IPS-20b (cell line): ENCODE data around the gene ZNF565.
"Not testable (repeated sequence)": the region's sequence is repeated elsewhere in the genome, so short reads cannot be mapped to it uniquely, and the experiment has no call there.

Experiments
- H3K27ac ChIP-seq: one replicate; pipeline ENCODE4 v1.5.1; 2013; ENCODE audit warnings: low read length
- H3K27me3 ChIP-seq: 2 replicates; pipeline ENCODE4 v1.6.1; 2013; ENCODE audit warnings: mild to moderate bottlenecking, low read length, inconsistent platforms; ENCODE audit not compliant: insufficient read depth
- H3K36me3 ChIP-seq: 2 replicates; pipeline ENCODE4 v1.6.1; 2013; ENCODE audit warnings: low read depth, mild to moderate bottlenecking, inconsistent platforms, low read length, moderate library complexity; ENCODE audit not compliant: insufficient read depth
- H3K4me1 ChIP-seq: 2 replicates; pipeline ENCODE4 v1.6.1; 2013; ENCODE audit warnings: mild to moderate bottlenecking, control low read depth, inconsistent platforms, low read length, moderate library complexity; ENCODE audit not compliant: insufficient read depth
- H3K4me3 ChIP-seq: 2 replicates; pipeline ENCODE4 v1.5.1; 2013; ENCODE audit warnings: mild to moderate bottlenecking, low read length, inconsistent platforms
- H3K9ac ChIP-seq: 2 replicates; pipeline ENCODE4 v1.6.1; 2013; ENCODE audit warnings: low read depth, mild to moderate bottlenecking, inconsistent platforms, low read length, moderate library complexity
- H3K9me3 ChIP-seq: 2 replicates; pipeline ENCODE4 v1.6.1; 2013; ENCODE audit warnings: mild to moderate bottlenecking, low read depth, low read length, inconsistent platforms; ENCODE audit not compliant: insufficient read depth

The ZNF565 gene

GRCh38 chr19:36245210-36246005 is 30.9 kb upstream of the ZNF565 start:
- H3K27me3 ChIP-seq = no peaks in the 10 kb centered on the region
- peak overlapping the region; percentile 18; the same call in 1 of the 2 replicates for H3K4me3 ChIP-seq
- H3K27ac ChIP-seq = no peak overlapping the region
- H3K9ac ChIP-seq = no peak overlapping the region
- H3K9me3 ChIP-seq = no peaks in the 10 kb centered on the region
- no peaks in the 10 kb centered on the region for H3K36me3 ChIP-seq
- H3K4me1 ChIP-seq = peaks cover 17% of the 10 kb centered on the region

GRCh38 chr19:36244066-36244465 is 29.6 kb upstream of the ZNF565 start:
- Histone ChIP-seq H3K4me3 (no peak overlapping the region), H3K27ac (no peak overlapping the region), H3K27me3 (no peaks in the 10 kb centered on the region), H3K9me3 (no peaks in the 10 kb centered on the region), H3K4me1 (peaks cover 17% of the 10 kb centered on the region), H3K36me3 (peaks cover 4% of the 10 kb centered on the region; the same call in 1 of the 2 replicates), H3K9ac (no peak overlapping the region)

DNA sequence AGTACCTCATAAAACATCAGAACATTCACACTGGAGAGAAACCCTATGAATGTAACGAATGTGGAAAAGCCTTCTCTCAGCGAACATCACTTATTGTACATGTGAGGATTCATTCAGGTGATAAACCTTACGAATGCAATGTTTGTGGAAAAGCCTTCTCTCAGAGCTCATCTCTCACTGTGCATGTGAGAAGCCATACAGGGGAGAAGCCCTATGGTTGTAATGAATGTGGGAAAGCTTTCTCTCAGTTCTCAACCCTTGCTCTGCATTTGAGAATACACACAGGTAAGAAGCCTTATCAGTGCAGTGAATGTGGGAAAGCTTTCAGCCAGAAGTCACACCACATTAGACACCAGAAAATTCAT is 22.5 kb upstream of the ZNF565 start:
- peaks cover 73% of the 10 kb centered on the region for H3K36me3 ChIP-seq
- no peak overlapping the region for H3K9ac ChIP-seq
- peaks cover 7% of the 10 kb centered on the region; the same call in 1 of the 2 replicates for H3K4me1 ChIP-seq
- no peak overlapping the region for H3K4me3 ChIP-seq
- H3K27ac ChIP-seq = no peak overlapping the region
- peaks cover 13% of the 10 kb centered on the region for H3K9me3 ChIP-seq
- H3K27me3 ChIP-seq = no peaks in the 10 kb centered on the region

DNA sequence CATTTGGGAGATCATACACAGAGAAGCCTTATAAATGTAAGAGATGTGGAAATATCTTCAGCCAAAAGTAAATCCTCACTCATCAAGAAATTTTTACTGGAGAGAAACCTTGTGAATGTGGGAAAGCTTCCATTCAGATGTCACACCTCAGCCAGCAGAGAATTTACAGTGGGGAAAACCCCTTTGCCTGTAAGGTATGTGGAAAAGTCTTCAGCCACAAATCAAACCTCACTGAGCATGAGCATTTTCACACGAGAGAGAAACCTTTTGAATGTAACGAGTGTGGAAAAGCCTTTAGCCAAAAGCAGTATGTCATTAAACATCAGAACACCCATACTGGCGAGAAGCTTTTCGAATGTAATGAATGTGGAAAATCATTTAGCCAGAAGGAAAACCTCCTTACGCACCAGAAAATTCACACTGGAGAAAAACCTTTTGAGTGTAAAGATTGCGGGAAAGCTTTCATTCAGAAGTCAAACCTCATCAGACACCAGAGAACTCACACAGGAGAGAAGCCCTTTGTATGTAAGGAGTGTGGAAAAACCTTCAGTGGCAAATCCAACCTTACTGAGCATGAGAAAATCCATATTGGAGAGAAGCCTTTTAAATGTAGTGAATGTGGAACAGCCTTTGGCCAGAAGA is 22.0 kb upstream of the ZNF565 start:
- H3K27me3 ChIP-seq = no peaks in the 10 kb centered on the region
- H3K36me3 ChIP-seq = peaks cover 78% of the 10 kb centered on the region
- no peak overlapping the region for H3K27ac ChIP-seq
- H3K9ac ChIP-seq = no peak overlapping the region
- H3K4me1 ChIP-seq = peaks cover 7% of the 10 kb centered on the region; the same call in 1 of the 2 replicates
- H3K4me3 ChIP-seq = no peak overlapping the region
- H3K9me3 ChIP-seq = peaks cover 13% of the 10 kb centered on the region

DNA sequence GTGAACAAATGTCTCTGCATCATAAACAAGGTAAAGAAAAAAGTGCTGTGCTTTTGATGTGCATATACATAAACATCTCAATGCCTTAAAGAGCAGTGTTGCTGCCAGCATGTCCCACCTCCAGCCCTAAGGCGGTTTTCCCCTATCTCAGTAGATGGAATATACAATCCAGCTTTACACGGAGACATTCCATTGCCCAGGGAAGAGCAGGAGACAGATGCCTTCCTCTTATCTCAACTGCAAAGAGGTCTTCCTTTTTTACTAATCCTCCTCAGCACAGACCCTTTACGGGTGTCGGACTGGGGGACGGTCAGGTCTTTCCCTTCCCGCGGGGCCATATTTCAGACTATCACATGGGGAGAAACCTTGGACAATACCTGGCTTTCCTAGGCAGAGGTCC is 19.2 kb upstream of the ZNF565 start:
- Histone ChIP-seq H3K9me3 (peaks cover 13% of the 10 kb centered on the region), H3K36me3 (peaks cover 98% of the 10 kb centered on the region)
- H3K4me1 ChIP-seq, H3K27ac ChIP-seq, H3K4me3 ChIP-seq, H3K9ac ChIP-seq, H3K27me3 ChIP-seq: not testable (repeated sequence)

DNA sequence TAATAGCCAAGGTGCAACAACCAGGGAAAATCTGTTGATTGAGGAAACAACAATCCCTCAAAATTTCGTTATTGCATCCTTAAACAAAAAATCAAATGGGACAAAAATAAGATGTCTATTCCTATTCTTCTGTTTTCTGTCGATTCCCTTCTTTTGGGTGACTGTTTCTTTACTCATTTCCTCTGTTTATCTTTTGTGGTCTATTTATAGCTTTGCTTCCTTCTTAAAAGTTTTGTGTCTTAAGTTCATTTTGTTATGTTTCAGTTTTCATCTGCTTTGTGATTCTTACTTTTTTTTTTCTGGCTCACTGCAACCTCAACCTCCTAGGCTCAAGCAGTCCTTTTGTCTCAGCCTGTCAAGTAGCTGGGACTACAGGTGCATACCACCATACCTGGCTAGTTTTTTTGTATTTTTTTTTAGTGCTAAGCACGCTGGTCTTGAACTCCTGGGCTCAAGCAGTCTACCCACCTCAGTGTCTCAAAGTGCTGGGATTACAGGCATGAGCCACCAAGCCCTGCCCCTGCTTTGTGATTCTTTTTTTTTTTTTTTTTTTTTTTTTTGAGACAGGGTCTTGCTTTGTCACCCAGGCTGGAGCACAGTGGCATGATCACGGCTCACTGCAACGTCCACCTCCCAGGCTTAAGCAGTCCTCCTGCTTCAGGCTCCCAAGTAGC is 10.9 kb upstream of the ZNF565 start:
- Histone ChIP-seq H3K9ac (no peak overlapping the region), H3K4me1 (no peaks in the 10 kb centered on the region), H3K27me3 (no peaks in the 10 kb centered on the region), H3K9me3 (no peaks in the 10 kb centered on the region), H3K4me3 (no peak overlapping the region), H3K27ac (no peak overlapping the region), H3K36me3 (peaks cover 93% of the 10 kb centered on the region)

DNA sequence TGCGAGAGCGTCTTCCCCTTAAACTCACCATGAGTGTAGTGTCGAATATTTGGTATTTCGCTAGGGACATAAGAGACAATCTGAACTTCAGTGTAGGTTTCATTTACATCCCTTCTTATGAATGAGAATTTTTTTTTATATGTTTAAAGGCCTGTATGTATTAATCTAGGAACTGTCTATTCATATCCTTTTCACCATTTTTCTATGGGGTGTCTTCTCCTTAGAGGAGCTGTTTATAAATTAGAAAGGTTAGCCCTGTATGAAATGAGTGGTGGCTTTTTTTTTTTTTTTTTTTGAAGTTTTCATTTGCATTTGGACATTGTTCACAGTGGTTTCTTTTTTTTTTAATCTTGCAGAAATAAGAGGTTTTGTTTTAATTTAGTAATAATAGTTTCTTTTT is 8.0 kb upstream of the ZNF565 start:
- no peak overlapping the region for H3K27ac ChIP-seq
- no peaks in the 10 kb centered on the region for H3K27me3 ChIP-seq
- H3K4me1 ChIP-seq = no peaks in the 10 kb centered on the region
- H3K4me3 ChIP-seq = no peak overlapping the region
- peaks cover 82% of the 10 kb centered on the region for H3K36me3 ChIP-seq
- H3K9ac ChIP-seq = no peak overlapping the region
- no peaks in the 10 kb centered on the region for H3K9me3 ChIP-seq

DNA sequence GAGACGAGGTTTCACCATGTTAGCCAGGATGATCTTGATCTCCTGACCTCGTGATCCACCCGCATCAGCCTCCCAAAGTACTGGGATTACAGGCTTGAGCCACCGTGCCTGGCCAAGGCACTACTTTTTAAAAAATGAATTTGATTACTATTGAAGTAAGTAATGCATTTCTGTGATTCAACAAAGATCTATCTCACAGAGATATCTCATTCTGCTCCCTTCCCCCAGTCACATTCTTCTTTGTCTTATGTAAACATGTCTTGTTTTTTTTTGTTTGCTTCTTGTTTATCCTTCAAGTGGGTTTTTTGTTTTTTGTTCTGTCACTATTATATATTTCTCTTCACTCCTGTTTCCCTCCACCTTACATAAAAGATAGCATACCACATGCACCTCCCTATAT is 7.0 kb upstream of the ZNF565 start:
- H3K4me1 ChIP-seq = no peaks in the 10 kb centered on the region
- no peaks in the 10 kb centered on the region for H3K27me3 ChIP-seq
- H3K27ac ChIP-seq = no peak overlapping the region
- H3K4me3 ChIP-seq = no peak overlapping the region
- H3K36me3 ChIP-seq = peaks cover 78% of the 10 kb centered on the region
- H3K9me3 ChIP-seq = no peaks in the 10 kb centered on the region
- no peak overlapping the region for H3K9ac ChIP-seq

DNA sequence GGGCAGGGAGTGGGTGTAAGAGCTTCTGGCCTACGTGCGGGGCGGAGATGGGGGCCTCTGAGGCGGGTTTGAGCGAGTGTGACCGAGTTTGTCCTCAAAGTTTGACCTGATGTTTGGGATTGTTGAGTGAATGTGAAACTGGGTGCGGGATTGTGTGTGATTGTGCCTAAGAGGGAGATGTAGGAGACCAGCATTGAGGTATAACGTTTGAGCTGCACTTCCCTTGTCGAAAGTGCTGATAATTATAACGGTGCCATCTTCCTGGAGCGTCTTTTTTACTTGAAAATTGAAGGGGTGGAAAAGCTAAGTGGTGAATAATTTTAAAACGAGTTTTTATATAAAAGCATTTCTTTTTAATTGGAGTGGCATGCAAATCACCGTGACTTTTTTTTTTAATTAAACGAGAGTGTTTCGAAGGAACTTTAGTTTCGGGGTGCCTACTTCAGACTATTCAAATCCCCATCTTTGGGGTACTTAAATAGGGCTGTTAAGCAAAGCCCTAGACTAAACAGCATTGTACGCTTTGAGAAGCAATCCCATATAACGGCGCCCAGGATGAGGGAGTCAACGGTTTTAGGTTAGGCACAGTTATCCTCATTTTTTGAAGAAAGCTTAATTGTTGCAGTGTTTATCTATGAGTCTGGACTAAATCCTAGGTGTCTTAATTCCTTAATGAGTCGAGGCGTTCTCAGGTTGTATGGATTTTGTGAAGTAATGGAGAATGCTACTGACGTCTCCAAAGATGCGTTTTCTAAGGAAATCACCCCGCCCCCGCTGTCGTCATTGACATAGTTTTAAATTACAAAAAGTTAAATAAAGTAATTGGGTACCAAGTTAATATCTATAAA is 1.0 kb upstream of the ZNF565 start:
- Histone ChIP-seq H3K4me1 (no peaks in the 10 kb centered on the region), H3K36me3 (peaks cover 22% of the 10 kb centered on the region), H3K9me3 (no peaks in the 10 kb centered on the region), H3K9ac (peak overlapping the region; percentile 99), H3K27ac (peak overlapping the region; percentile 53), H3K4me3 (peak overlapping the region; percentile 92), H3K27me3 (no peaks in the 10 kb centered on the region)

DNA sequence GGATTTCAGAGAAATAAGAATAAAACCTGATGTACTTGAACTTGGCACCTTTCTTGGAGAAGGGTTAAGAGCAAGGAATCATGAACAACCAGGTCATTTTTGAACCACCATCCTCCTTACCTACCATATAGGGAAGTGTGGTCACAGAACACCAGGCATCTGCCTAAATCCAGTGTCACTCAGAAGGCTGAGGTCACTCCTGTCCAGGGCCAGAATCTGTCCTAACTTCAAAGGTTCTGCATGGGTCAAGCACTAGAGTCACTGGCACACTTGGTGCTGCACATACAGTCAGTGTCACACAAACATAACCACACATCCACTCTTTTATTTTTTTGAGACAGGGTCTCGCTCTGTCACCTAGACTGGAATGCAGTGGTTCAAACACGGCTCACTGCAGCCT is 1.6 kb downstream of the ZNF565 start:
- Histone ChIP-seq H3K9me3 (no peaks in the 10 kb centered on the region), H3K27me3 (no peaks in the 10 kb centered on the region), H3K36me3 (0 out of 2 replicates have a peak, but pooled peaks cover 4% of the 10 kb centered on the region), H3K9ac (no peak overlapping the region), H3K27ac (no peak overlapping the region), H3K4me3 (no peak overlapping the region), H3K4me1 (no peaks in the 10 kb centered on the region)

- Histone ChIP-seq H3K27ac (no peak overlapping the region), H3K4me3 (no peak overlapping the region), H3K4me1 (no peaks in the 10 kb centered on the region), H3K36me3 (no peaks in the 10 kb centered on the region), H3K27me3 (no peaks in the 10 kb centered on the region), H3K9ac (no peak overlapping the region), H3K9me3 (no peaks in the 10 kb centered on the region)
Measured at GRCh38 chr19:36210497-36210896, 4.0 kb downstream of the ZNF565 start.
